ENCODE data around the gene ABHD17A. TPM values are rescaled to one million over a fixed set of nuclear protein-coding genes. Genes with fewer than 3 reads are reported as not detected.
A peak's percentile ranks its signal among the peaks of the same experiment; 100 is the strongest.
"Not testable (repeated sequence)": the region's sequence is repeated elsewhere in the genome, so short reads cannot be mapped to it uniquely, and the experiment has no call there.

ABHD17A gene
- total RNA-seq, 1 donor from 2014 or later: 115 TPM

DNA sequence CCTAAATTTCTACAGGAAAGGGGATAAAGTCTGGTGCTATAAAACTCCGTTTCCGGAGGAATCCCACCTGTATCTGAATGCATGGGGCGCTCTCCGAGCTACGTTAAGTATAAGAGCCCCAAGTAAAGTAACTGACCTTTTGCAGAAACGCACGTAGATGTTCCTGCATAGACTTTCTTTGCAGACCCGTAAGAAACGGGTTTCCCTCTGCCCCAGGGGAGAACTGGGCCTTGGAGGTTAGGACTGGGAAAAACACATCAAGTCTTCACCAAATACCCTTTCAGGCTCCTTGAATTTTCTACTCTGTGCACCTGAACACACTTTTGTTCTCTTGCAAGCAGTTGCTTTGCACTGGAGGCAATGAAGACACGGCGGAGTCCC, 10.0 kb downstream of the ABHD17A start:
- peaks cover 20% of the 10 kb centered on the region for H3K4me1 Mint-ChIP-seq (ENCODE audit: low read depth)
- H3K9me3 Mint-ChIP-seq; DNase-seq (ENCODE audit: low spot score); intact Hi-C loops (cut with micrococcal nuclease); H3K27me3 Mint-ChIP-seq (ENCODE audit: insufficient read depth): not testable (repeated sequence)
- H3K4me3 Mint-ChIP-seq: peak overlapping the region; percentile 98
- peak overlapping the region; percentile 96 for H3K27ac Mint-ChIP-seq
- peaks cover 13% of the 10 kb centered on the region for H3K36me3 Mint-ChIP-seq (ENCODE audit: low read depth)

DNA sequence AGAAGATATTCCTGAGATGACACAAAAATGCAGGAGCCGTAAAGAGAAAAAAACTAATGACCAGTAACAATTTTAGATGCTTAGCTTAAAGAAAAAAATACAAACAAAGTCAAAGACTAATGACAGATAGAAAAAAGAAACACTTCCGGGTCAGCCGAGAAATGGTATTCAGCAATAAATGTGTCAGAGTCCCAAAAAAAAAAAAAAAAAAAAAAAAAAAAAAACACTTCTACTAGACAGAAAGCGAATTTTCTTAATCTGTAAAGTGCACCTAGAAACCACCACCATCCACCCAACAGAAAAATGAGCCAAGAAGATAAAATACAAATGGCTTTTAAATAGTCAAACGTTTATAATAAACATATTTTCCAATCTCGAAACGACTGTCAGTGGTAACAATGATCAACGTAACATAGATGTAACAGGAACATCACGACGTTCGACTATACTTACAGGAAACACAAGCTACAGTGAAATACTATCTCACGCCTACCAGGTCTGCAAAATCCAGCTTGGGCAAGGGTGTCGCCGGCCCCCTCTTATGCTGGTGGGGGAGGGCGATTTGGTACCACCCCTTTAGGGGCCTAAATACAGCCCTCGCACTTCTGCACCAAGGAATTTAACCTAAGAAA, 10.6 kb downstream of the ABHD17A start:
- Mint-ChIP-seq H3K36me3 (ENCODE audit: low read depth) (peaks cover 13% of the 10 kb centered on the region), H3K4me3 (peak overlapping the region; percentile 98), H3K9me3 (no peaks in the 10 kb centered on the region), H3K4me1 (ENCODE audit: low read depth) (peaks cover 20% of the 10 kb centered on the region), H3K27ac (peak overlapping the region; percentile 96), H3K27me3 (ENCODE audit: insufficient read depth) (peaks cover 2% of the 10 kb centered on the region)
- intact Hi-C loops (cut with micrococcal nuclease): no loop called here
- no peak for DNase-seq (ENCODE audit: low spot score)

DNA sequence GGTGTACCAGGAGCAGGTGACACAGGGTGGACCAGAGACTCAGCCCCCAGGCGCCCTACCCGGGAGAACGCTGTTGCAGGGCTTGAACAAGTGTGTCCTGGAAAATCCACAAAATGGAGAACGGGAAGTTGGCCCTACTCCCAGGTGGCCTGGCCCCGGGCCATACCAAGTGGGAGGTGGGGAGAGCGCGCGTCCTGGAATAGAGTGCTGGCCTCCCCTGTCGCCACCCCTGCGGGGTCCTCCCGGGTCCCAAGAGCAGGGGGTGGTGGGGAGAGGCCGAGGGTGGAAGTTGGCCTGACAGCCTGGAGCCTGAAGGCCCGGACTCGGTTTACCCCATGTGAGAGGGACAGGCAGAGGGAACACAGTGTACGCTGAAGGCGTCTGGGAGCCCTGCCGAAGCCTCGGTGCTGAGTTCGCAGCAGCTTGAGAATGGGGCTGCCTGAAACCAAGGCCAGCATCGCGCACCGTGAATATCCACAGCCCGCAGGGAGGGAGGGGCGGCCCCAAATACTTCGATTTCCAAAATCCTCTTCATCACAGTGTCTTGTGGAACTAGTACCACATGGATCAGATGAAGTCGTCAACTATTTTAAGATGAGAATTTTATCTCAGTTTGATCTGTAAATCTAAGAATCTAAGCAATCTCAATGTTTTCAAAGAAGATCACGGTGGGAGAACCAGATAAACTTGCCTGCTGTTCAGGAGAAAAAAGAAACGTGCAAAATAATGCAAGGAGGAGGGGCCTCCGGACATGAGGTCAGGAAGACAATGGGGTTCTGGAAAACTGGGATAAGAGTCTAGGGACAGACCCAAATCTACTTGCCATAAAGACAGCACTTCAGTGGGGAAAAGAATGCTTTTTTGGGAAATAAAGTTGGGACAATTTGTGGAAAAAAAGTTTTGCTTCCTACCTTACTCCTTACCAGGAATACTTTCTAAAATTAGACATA, 11.5 kb downstream of the ABHD17A start:
- no peak for DNase-seq (ENCODE audit: low spot score)
- Mint-ChIP-seq H3K36me3 (ENCODE audit: low read depth) (peaks cover 14% of the 10 kb centered on the region), H3K4me3 (peak overlapping the region; percentile 98), H3K9me3 (no peaks in the 10 kb centered on the region), H3K27me3 (ENCODE audit: insufficient read depth) (peaks cover 2% of the 10 kb centered on the region), H3K27ac (peak overlapping the region; percentile 19), H3K4me1 (ENCODE audit: low read depth) (peaks cover 20% of the 10 kb centered on the region)
- intact Hi-C loops (cut with micrococcal nuclease): no loop called here

DNA sequence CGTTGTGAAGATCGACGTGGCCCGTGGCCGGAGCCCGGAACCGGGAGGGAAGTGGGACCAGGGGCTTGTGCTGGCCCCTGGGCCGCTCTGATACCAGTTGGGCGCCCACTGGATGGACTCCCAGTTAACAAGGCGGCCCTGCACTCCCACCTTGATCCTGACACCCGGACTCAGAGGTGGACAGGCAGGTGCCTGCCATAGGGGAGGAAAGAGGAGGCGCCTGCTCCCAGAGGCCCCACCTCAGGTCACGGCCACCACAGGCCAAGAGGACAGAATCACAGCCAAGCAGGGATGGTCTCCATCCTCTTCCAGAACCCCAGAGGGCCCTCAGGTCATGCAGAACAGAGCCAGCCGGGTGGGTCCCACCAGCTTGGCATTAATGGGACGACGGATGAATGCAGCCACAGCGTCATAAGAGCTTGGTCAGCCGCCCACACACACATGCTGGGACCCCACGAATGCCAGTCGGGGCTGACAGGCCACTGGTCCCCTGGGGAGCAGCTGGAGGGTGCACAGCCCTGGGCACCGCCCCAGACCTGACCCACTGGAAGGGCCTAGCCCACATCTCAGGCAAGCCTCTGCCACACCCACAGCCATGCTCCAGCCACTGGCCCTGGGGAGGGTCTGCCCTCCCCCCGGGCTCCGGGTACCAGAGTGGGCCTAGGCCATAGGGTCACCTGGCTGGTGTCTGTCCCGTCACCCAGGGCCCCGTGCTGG, 12.3 kb downstream of the ABHD17A start:
- H3K36me3 Mint-ChIP-seq (ENCODE audit: low read depth): peaks cover 14% of the 10 kb centered on the region
- H3K9me3 Mint-ChIP-seq: no peaks in the 10 kb centered on the region
- peaks cover 20% of the 10 kb centered on the region for H3K4me1 Mint-ChIP-seq (ENCODE audit: low read depth)
- no peak overlapping the region for H3K4me3 Mint-ChIP-seq
- intact Hi-C loops (cut with micrococcal nuclease): no loop called here
- no peak for DNase-seq (ENCODE audit: low spot score)
- no peak overlapping the region for H3K27ac Mint-ChIP-seq
- peaks cover 2% of the 10 kb centered on the region for H3K27me3 Mint-ChIP-seq (ENCODE audit: insufficient read depth)

DNA sequence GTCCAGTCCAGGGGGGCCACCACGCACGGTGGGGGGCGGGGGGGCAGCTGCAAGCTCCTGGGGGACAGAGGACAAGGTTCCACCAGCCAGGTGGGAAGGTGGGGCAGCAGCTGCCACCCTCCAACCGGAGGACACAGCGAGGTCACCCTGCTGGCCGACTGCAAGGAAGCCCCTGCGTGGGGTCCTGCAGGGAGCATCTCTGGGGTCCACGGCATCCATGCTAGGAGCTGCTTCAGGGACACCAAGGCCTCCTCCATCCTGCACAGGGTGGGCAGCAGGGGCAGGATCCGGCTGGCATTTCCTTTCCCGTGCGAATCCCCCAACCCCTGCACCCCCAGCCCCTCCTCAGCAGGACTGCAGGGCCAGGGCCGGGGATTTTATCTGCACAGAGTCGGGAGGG, 13.7 kb downstream of the ABHD17A start:
- Mint-ChIP-seq H3K27me3 (ENCODE audit: insufficient read depth) (peaks cover 2% of the 10 kb centered on the region), H3K36me3 (ENCODE audit: low read depth) (peaks cover 14% of the 10 kb centered on the region), H3K9me3 (no peaks in the 10 kb centered on the region), H3K4me1 (ENCODE audit: low read depth) (peaks cover 20% of the 10 kb centered on the region), H3K27ac (no peak overlapping the region), H3K4me3 (no peak overlapping the region)
- DNase-seq (ENCODE audit: low spot score): no peak
- intact Hi-C loops (cut with micrococcal nuclease): no loop called here

DNA sequence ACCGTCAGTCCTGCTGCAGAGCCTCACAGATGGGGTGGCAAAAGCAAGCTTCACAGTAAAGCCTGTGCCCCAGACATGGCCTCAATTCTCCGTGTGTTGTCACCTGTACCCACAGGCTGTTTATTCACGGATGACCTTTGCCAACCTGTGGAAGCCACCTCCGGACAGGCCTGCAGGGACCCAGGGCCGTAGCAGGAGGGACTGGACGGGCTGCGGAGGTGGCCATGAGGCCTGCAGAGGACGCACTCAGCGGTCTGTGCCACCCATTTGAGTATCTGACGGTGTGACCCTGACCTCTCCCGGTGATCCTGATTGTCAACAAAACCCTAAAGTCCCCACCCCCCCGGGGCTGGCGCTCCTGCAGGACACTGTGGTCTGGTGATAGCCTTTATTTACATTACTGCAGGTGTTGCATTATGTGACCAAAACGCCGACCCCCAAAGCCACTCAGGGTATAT, 14.1 kb downstream of the ABHD17A start:
- Mint-ChIP-seq H3K9me3 (no peaks in the 10 kb centered on the region), H3K4me3 (no peak overlapping the region), H3K4me1 (ENCODE audit: low read depth) (peaks cover 15% of the 10 kb centered on the region), H3K27ac (no peak overlapping the region), H3K36me3 (ENCODE audit: low read depth) (peaks cover 14% of the 10 kb centered on the region), H3K27me3 (ENCODE audit: insufficient read depth) (peaks cover 2% of the 10 kb centered on the region)
- DNase-seq (ENCODE audit: low spot score): no peak
- intact Hi-C loops (cut with micrococcal nuclease): no loop called here

DNA sequence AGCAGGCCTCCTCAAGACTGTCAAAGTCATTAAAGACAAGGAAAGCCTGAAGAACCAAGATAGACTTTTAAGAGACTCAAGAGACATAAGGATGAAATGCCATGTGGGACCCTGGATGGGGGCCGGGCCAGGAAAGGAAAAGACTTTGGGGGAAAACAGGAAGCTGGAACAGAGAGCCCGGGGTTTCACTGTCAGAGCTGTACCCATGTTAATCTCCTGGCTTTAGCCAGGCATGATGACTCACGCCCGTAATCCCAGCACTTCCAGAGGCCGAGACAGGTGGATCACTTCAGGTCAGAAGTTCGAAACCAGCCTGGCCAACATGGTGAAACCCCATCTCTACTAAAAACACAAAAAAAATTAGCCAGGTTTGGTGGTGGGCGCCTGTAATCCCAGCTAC, 16.3 kb downstream of the ABHD17A start:
- no peak overlapping the region for H3K27ac Mint-ChIP-seq
- intact Hi-C loops (cut with micrococcal nuclease): no loop called here
- H3K4me1 Mint-ChIP-seq (ENCODE audit: low read depth): peaks cover 2% of the 10 kb centered on the region
- H3K4me3 Mint-ChIP-seq: no peak overlapping the region
- H3K9me3 Mint-ChIP-seq: no peaks in the 10 kb centered on the region
- no peaks in the 10 kb centered on the region for H3K27me3 Mint-ChIP-seq (ENCODE audit: insufficient read depth)
- DNase-seq (ENCODE audit: low spot score): no peak
- H3K36me3 Mint-ChIP-seq (ENCODE audit: low read depth): peaks cover 3% of the 10 kb centered on the region

DNA sequence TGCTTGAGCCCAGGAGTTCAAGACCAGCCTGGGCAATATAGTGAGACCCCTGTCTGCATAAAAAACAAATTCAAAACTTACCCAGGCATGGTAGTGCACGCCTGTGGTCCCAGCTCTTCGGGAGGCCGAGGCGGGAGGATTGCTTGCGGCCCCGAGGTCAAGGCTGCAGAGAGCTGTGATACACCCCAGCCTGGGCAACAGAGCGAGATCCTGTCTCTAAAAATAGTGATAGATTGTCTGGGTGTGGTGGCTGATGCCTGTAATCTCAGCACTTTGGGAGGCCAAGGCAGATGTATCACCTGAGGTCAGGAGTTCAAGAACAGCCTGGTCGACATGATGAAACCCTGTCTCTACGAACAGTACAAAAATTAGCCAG, 18.0 kb downstream of the ABHD17A start:
- Mint-ChIP-seq H3K9me3 (no peaks in the 10 kb centered on the region), H3K36me3 (ENCODE audit: low read depth) (peaks cover 1% of the 10 kb centered on the region), H3K4me1 (ENCODE audit: low read depth) (peaks cover 1% of the 10 kb centered on the region), H3K27ac (no peak overlapping the region), H3K27me3 (ENCODE audit: insufficient read depth) (peaks cover 2% of the 10 kb centered on the region), H3K4me3 (no peak overlapping the region)
- intact Hi-C loops (cut with micrococcal nuclease): no loop called here
- no peak for DNase-seq (ENCODE audit: low spot score)

DNA sequence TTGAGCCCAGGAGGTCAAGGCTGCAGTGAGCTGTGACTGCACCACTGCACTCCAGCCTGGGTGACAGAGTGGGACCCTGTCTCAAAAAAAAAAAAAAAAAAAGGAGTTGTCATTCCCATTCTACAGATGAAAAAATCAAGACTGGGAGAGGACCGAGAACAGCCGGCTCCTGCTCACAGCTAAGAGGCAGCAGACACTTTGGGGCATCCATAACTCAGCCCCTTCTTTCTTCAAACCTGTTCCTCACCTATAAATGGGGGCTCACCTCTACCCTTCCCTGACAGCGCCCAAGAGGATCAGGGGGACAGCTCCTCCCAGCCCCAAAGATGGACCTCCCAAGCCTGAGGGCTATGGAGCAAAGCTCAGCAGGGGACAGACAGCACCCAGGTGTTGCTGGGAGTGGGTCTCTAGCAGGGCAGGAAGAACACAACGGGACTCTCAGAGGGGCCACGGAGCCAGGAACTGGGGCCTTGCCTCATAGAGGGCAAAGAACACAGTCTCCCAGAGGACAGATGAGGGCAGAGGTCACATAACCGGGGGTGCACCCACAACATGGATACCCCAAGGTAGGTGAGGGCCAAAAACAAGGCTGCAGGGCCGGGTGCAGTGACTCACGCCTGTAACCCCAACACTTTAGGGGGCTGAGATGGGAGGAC, 18.5 kb downstream of the ABHD17A start:
- H3K9me3 Mint-ChIP-seq: no peaks in the 10 kb centered on the region
- H3K27ac Mint-ChIP-seq: no peak overlapping the region
- intact Hi-C loops (cut with micrococcal nuclease): no loop called here
- no peak overlapping the region for H3K4me3 Mint-ChIP-seq
- H3K36me3 Mint-ChIP-seq (ENCODE audit: low read depth): peaks cover 1% of the 10 kb centered on the region
- H3K4me1 Mint-ChIP-seq (ENCODE audit: low read depth): peaks cover 6% of the 10 kb centered on the region
- H3K27me3 Mint-ChIP-seq (ENCODE audit: insufficient read depth): peaks cover 2% of the 10 kb centered on the region
- no peak for DNase-seq (ENCODE audit: low spot score)

DNA sequence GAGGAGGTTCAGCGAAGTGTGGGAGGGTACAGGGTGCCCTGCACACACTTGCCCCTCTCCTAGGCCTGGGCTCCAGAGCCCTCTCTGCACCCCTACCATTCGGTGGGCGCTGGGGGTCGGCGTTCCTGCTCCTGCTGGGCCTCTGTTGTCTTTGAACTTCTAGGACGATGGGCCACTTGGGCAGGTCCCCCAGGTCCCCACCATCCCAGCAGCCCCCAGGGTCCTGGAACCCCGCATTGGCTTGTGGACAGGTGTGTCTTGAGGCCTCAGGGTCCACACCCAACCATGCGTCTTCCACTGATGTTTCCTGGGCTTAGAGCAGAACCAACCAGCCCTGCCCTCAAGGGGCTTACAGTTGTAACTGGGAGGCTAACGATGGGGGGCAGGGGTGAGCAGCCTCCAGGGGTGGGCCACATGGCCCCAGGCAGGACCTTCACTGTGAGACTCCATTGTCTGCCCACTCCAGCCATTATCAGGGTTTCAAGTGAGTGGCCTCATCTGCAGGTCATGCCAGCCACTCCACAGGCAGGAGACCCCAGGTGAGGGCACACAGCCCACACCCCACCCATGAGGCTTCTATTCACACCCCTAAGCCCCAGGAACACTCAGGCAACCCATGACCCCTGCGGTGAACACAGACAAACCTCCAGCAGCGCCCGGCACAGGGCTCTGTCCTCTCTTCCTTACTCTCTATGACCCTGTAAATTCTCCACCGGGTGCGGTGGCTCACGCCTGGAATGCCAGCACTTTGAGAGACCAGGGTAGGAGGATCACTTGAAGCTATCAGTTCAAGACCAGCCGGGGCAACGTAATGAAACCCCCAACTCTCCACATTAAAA, 19.9 kb downstream of the ABHD17A start:
- Mint-ChIP-seq H3K27ac (peak overlapping the region; percentile 79), H3K27me3 (ENCODE audit: insufficient read depth) (peaks cover 2% of the 10 kb centered on the region), H3K9me3 (no peaks in the 10 kb centered on the region), H3K36me3 (ENCODE audit: low read depth) (peaks cover 3% of the 10 kb centered on the region), H3K4me3 (peak overlapping the region; percentile 76), H3K4me1 (ENCODE audit: low read depth) (peaks cover 17% of the 10 kb centered on the region)
- intact Hi-C loops (cut with micrococcal nuclease): no loop called here
- DNase-seq (ENCODE audit: low spot score): no peak

DNA sequence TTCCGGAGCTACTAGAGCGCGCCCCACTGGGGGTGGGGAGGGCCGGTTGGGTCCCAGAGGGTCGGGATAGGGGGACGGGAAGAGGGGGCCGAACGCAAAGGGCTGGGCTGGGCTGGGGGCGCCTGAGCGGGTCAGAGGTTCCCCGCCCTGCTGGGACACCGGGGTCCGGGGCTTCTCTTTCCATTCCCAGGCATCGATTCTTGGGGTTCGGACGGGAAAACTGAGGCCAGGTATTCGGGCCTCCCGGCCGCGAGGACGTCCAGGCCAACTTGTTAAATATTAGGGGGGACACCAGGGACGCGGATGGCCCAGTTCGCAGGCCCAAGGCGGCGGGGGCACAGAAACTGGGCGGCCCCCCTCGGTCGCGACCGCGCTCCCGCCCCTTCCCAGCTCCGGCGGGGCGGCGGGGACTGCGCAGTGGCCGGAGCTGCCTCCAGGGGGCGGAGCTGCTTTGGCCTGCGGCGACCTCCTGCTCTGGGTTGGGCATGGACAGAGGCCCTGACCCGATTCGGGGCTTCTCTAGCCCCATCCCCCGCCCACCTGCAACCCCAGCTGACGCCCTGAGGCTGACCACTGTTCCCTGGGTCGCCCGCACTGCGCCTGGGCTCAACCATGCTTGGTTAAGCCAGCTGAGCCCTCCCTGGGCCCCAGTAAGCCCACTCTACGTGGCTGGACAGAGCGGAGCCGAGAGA, 20.7 kb downstream of the ABHD17A start:
- intact Hi-C loops (cut with micrococcal nuclease): loop anchor here (1.0 to 5.0 kb wide), 7 partner anchors 12 to 457 kb away; partner anchors contain the start of genes ADAT3, AP3D1, DAZAP1 and PCSK4
- Mint-ChIP-seq H3K9me3 (no peaks in the 10 kb centered on the region), H3K27me3 (ENCODE audit: insufficient read depth) (peaks cover 2% of the 10 kb centered on the region), H3K4me1 (ENCODE audit: low read depth) (peaks cover 17% of the 10 kb centered on the region), H3K4me3 (peak overlapping the region; percentile 76), H3K36me3 (ENCODE audit: low read depth) (peaks cover 3% of the 10 kb centered on the region), H3K27ac (peak overlapping the region; percentile 80)
- DNase-seq (ENCODE audit: low spot score): peak; percentile 56
